Hindlimb muscle (tissue), 1 donor: ENCODE data around the gene ABHD1. TPM values are rescaled to one million over a fixed set of nuclear protein-coding genes. Genes with fewer than 3 reads are reported as not detected.
A peak's percentile ranks its signal among the peaks of the same experiment; 100 is the strongest.
"Not testable (repeated sequence)": the region's sequence is repeated elsewhere in the genome, so short reads cannot be mapped to it uniquely, and the experiment has no call there.

Experiments used
- DNase-seq: peaks from one replicate; pipeline ENCODE4 v3.0.0-alpha.2; 2013
- polyA plus RNA-seq: library from polyadenylated mRNA; unstranded; fragments of 120-200 nt; gene quantifications from one replicate; pipeline ENCODE4 v1.2.1, GENCODE V29; 2013; ENCODE audit not compliant: insufficient read length

Gene ABHD1
- 0.18 TPM for polyA plus RNA-seq

DNA sequence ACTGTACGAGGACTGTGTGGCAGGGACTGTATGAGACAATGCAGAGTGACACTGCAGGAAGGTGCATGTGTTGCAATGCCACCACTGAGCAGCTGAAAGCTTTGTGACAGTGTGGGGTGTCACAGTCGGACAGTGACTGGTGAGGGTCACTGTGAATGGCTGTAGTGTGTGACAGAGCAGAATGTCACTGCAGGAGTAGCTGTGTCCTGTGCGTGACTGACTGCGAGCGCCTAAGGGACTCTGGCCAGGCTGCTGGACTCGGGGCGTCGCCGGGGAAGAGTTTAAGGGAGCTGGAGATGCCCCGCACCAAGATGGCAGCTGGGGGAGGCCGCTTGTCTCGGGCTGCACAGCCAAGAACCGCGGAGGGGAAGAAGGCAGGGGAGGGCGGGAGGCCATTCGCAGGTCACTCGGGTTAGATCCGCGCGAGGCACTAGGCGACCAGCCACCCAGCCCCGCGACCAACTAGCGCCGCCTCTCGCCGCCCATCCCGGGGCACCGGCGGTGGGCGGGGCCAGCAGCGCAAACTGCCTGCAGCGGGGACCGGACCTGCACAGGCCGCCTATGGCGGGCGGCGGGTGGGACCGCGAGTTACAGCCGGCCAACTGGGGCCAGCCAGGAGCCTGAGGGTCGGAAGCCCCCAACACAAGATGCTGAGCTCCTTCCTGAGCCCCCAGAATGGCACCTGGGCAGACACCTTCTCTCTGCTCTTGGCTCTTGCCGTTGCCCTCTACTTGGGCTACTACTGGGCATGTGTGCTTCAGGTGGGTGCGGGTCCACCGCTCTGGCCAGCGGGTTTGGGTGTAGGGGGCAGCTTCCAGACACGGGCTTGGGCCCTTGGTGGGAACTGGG is at the start of gene ABHD1:
Gene ABHD1 (plus strand): TSS at position 514 of the 849 bp plus-strand sequence. CDS start 134 bp downstream, at position 648.
- no peak for DNase-seq

DNA sequence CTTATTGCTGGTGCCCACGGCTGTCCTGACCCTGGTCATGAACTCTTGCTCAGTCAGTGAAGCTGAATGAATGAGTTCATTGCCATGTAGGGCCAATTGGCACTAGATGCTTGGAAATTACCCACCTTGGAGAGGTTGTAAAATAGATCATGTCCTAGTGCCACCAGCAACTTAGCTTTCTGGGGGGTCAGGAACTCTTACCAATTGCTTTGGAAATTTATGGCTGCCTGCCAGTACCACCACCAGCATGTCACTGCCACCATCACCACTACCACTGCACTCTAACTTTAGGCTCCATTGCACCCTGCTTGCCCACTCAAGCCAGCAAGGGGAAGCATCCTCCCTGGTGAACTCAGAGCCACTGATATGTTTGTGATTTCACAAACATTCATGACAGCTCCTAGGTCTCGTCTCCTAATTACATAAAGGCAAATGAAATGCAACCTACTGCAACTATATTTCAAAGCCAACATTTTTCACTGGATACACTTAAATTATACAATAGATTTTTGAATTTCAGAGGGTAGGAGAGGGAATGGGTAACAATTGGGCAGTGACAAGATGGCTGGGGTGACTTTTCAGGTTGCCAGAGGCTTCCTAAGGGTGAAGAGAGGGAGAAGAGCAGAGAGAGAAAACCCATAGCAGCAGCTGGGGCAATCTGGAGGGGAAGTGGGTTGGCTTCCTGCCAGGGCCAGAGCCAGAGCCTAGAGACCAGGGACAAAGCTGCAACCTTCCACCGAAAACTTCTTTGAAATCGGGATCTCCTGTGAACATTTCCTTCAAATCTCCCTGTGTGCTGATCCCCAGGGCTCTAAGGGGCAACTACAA is 48.7 kb upstream of the ABHD1 start:
- DNase-seq, result no peak

DNA sequence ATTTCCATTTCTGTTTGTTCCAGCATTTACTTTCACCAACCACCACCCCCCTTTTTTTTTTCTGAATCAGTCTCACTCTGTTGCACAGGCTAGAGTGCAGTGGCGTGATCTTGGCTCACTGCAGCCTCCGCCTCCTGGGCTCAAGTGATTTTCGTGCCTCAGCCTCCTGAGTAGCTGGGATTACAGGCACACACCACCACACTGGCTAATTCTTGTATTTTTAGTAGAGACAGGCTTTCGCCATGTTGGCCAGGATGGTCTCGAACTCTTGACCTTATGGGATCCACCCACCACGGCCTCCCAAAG is 48.1 kb upstream of the ABHD1 start:
- DNase-seq, result not testable (repeated sequence)

DNA sequence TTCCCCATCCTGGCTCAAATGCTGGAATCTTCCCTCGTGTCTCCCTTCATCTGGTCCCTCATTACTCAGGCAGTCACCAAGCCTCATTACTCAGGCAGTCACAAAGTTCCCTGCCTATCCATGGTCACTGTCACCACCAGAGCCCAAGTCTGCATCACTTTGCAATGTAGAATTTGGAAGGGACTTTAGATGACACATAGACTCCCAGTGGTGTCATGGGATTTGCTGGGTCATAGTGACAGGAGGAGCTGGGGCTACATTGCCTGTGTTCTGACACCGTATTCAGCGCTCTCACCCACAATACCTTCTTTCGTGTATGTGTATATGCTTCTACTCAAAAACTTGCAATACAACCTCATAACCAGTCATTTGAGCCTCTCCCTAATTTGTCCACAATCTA is 47.3 kb upstream of the ABHD1 start:
- DNase-seq, result no peak

DNA sequence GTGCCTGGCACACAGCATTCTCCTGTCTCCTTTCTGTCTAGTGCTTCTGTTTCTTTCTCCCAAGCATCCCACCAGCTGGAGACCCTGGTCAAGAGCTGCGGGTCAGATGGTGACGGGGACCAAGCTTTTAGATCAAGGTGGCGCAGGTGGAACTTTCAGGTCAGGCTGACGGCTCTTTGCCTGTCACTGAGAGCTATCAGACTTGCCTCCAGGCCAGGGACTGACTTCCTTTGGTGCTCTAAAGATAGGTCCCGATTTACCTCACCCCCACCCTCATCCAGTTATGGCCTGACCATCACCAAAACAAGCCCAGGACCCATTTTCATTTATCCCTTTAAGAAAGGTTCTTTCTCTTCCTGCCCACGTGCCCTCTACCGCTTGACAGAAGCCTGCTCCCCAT is 46.4 kb upstream of the ABHD1 start:
- DNase-seq, result no peak

DNA sequence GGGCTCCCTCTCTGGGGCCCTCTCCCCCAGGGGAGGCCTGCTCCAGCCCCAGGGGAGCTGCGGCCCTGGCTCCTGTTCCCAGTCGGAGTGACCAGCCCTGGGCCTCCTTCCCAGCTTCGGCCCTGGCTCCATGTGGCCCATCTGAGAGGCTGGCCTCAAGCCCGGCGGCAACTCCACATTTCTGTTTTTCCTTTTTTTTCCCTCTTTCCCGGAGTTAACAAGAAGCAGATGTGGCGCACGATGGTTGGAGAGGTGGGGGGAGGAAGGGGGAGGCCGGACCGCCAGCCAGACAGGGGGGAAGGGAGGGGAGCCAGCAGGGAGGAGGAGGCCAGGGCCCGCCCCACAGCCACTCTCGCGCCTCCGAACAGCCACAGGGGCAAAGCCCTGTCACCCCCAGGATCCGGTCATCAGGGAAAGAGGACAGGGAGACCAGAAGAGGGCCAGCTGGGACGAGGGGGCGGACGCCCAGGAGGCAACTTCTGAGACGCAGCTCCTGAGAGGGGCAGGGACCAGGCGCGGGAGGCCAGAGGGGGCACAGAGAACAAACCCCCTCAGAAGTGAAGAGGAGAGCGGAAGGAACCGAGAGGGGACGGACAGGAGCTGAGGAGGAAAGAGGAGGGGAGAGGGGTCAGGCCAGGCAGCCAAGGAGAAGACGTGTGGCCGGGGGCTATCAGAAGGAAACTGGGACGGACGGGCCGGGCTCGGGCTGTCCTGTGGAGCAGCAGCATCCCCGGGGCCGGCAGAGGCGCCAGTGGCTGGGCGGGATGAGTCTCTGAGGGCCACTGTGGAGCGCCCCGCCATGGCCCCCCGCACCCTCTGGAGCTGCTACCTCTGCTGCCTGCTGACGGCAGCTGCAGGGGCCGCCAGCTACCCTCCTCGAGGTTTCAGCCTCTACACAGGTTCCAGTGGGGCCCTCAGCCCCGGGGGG is 45.1 kb upstream of the ABHD1 start, which contains the start of gene EMILIN1:
Gene EMILIN1 (plus strand): TSS at position 349 of the 928 bp plus-strand sequence. CDS start 451 bp downstream, at position 800.
- DNase-seq, result peak; percentile 94

DNA sequence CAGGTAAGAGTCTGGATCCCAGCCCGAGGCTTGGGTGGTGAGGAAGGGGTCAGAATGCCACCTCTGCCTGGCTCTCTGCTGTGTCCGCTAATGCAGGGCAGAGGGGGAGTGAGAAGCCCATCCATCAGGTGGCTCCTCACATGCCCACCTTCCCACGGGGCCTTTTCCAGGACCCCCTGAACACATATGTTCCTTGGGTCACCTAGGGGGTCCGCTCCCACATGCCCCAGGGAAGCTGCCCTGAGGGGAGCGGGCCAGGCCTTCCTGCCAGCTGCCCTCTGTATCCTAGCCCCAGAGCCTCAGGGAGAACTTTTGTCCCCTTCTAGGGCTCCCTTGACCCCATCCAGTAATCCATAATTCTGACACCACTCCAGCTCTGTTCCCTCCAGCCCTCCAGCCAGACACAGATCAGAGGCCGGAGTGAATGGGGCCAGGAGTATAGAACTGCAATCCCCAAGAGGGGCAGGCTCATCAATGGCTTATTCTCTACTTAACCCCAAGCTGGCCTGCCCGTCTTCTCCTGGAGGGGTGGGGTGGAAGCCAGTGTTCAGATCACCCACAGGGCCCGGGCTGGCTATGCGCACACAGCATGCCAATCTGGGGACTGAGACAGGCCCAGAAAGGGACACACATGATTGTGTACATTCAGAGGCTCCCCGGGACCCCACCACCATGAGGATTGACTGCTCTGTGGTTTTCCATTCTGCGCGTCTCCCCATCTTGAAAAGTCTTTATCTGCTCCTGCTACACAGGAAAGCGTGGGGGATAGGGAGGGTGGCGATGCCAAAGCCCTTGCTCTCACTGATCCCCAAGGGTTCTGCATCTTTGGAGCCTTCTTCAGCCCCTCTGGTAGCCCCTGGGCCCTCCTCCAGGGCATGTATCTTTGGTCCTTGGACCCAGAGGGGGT is 44.1 kb upstream of the ABHD1 start:
- no peak for DNase-seq

DNA sequence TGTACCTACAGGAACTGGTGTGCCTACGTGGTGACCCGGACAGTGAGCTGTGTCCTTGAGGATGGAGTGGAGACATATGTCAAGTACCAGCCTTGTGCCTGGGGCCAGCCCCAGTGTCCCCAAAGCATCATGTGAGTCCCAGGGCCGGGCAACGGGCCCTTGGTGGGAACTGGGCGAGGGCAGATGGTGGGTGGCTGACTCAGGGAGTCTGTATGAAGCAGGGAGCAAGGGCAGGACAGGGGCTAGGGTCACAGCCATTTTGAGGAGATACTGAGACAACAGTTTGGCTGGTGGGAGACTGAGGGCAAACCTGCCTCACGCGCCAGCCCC is 43.5 kb upstream of the ABHD1 start:
- DNase-seq, result no peak

DNA sequence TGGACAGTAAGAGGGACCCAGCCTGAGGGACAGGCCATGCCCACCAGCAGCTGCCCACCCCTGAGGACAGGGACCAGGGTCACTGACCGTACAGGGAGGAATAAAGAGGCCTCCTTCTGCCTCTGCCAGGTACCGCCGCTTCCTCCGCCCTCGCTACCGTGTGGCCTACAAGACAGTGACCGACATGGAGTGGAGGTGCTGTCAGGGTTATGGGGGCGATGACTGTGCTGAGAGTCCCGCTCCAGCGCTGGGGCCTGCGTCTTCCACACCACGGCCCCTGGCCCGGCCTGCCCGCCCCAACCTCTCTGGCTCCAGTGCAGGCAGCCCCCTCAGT is 43.0 kb upstream of the ABHD1 start:
- no peak for DNase-seq

DNA sequence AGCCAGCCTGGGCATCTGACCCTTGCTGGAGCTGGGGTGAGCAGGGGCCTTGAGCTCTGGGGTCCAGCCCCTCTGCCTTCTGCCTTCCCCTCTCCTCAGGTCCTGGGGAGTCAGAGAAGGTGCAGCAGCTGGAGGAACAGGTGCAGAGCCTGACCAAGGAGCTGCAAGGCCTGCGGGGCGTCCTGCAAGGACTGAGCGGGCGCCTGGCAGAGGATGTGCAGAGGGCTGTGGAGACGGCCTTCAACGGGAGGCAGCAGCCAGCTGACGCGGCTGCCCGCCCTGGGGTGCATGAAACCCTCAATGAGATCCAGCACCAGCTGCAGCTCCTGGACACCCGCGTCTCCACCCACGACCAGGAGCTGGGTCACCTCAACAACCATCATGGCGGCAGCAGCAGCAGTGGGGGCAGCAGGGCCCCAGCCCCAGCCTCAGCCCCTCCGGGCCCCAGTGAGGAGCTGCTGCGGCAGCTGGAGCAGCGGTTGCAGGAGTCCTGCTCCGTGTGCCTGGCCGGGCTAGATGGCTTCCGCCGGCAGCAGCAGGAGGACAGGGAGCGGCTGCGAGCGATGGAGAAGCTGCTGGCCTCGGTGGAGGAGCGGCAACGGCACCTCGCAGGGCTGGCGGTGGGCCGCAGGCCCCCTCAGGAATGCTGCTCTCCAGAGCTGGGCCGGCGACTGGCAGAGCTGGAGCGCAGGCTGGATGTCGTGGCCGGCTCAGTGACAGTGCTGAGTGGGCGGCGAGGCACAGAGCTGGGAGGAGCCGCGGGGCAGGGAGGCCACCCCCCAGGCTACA is 41.4 kb upstream of the ABHD1 start:
- no peak for DNase-seq

DNA sequence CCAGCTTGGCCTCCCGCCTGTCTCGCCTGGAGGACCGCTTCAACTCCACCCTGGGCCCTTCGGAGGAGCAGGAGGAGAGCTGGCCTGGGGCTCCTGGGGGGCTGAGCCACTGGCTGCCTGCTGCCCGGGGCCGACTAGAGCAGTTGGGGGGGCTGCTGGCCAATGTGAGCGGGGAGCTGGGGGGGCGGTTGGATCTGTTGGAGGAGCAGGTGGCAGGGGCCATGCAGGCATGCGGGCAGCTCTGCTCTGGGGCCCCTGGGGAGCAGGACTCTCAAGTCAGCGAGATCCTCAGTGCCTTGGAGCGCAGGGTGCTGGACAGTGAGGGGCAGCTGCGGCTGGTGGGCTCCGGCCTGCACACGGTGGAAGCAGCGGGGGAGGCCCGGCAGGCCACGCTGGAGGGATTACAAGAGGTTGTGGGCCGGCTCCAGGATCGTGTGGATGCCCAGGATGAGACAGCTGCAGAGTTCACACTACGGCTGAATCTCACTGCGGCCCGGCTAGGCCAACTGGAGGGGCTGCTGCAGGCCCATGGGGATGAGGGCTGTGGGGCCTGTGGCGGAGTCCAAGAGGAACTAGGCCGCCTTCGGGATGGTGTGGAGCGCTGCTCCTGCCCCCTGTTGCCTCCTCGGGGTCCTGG is 40.7 kb upstream of the ABHD1 start:
- no peak for DNase-seq

DNA sequence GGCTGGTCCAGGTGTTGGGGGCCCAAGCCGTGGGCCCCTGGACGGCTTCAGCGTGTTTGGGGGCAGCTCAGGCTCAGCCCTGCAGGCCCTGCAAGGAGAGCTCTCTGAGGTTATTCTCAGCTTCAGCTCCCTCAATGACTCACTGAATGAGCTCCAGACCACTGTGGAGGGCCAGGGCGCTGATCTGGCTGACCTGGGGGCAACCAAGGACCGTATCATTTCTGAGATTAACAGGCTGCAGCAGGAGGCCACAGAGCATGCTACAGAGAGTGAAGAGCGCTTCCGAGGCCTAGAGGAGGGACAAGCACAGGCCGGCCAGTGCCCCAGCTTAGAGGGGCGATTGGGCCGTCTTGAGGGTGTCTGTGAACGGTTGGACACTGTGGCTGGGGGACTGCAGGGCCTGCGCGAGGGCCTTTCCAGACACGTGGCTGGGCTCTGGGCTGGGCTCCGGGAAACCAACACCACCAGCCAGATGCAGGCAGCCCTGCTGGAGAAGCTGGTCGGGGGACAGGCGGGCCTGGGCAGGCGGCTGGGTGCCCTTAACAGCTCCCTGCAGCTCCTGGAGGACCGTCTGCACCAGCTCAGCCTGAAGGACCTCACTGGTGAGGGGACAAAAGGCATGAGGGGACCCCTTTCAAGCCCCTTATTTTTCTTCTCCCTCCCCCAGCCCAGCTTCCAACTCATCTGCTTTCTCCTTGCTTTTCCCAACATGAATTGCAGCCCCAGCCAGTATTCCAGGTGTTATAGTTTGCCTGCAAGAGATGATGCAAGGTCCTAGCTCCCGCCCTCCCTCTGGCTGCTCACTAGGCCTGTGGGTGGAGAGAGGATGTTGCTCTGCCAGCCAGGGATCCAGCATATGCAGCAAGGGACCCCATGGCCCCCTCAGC is 40.0 kb upstream of the ABHD1 start:
- no peak for DNase-seq

DNA sequence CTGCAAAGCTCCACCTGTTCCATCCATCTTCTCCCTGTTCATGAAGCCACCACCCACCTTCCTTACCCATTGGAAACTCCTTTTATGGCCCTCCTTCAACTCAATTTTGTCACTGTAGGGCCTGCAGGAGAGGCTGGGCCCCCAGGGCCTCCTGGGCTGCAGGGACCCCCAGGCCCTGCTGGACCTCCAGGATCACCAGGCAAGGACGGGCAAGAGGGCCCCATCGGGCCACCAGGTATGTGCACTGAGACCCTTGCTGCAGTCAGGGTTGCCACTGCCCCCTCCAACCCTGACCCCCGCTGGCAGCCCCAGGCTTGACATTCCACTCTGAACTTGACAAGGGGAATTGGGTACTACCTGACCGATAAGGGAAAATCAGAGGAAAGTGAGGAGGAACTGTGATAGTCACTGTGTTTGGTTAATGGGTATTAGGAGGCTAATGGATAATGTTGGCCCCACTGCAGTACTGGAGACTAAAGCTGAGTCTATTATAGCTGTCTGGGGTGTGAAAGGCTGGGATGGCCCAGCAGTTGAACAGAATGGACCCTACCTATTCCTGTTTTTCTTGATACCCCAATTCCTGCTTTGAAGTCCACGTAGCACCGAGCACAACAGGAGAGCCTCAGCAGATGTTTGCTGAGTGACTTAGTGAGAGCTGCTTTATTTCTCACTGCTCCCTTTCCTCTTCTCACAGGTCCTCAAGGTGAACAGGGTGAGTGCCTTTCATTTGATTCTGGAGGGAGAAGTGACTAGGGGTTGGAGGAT is 39.1 kb upstream of the ABHD1 start:
- DNase-seq, result no peak

DNA sequence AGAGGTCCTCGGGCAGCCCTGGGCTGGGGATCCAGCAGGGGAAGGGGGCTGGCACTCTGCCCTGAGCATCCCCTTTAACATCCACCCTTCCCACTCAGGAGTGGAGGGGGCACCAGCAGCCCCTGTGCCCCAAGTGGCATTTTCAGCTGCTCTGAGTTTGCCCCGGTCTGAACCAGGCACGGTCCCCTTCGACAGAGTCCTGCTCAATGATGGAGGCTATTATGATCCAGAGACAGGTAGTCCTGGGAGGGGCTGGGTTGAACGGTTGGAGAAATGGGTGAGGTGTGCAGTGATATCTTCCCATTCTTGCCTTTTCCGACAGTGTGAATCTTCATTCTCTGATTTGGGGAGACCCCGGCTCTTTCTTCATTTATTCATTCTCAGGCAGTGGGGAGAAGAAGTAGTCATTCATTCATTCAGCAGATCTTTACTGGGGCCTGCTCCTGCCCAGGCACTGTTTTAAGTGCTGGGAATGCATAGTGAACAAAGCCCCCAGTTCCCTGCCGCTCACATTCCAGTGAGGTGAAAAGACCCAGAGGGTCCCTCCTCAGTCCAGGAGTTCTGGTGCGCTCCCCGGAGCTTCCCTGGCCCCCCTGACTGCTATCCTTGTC is 38.4 kb upstream of the ABHD1 start:
- DNase-seq, result no peak

DNA sequence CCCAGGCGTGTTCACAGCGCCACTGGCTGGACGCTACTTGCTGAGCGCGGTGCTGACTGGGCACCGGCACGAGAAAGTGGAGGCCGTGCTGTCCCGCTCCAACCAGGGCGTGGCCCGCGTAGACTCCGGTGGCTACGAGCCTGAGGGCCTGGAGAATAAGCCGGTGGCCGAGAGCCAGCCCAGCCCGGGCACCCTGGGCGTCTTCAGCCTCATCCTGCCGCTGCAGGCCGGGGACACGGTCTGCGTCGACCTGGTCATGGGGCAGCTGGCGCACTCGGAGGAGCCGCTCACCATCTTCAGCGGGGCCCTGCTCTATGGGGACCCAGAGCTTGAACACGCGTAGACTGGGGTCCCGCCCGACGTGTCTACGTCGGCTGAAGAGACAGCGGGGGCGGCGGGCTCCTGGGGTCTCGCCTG is 37.9 kb upstream of the ABHD1 start:
- peak; percentile 58 for DNase-seq

DNA sequence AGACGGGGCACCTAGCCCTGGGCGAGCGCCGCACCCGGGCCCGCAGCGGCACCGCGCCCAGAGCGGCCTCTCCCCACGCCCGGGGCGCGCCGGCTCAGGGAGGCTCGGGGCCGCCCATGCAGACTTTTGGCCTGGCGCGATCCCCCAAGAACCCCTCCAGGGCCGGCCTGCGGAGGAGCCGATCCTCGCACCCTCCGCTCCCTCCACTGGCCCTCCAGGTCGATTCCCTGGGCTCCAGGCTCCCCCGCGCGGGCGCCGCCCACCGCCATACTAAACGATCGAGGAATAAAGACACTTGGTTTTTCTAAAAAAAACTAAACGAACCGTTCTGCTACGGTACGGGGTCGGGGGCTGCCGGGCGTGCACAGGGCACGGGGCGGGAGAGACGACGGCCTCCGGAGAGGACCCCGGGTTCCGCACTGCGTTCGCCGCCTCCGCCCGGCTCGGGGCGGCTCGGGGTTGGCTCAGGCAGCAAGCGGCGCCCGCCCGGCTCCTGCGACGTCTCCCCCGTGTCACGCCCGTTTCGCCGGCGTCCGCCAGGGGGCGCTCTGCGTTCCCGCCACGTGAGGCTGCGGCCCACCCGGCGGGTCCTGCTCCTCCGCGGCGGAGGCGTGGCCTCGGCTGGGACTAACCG is 37.4 kb upstream of the ABHD1 start:
- DNase-seq, result peak; percentile 94
